Measurements from ENCODE around the gene MAP2. TPM values are rescaled to one million over a fixed set of nuclear protein-coding genes. Genes with fewer than 3 reads are reported as not detected.

Gene MAP2
- total and polyA plus RNA-seq, 11 donors, result 3.2 to 19.3 (median 8.9) TPM

- no peaks in the 10 kb centered on the region for H3K4me1 ChIP-seq
- peaks cover 0 to 3% (median 0%) of the 10 kb centered on the region in 12 donors for H3K9me3 ChIP-seq
- no peaks in the 10 kb centered on the region for H3K27me3 ChIP-seq
- ATAC-seq, result no peak
- no peak for DNase-seq
- H3K4me3 ChIP-seq, result no peak overlapping the region
- TF ChIP-seq POLR2A (IDR thresholded peaks at IDR 0.05), result no peak
- TF ChIP-seq CTCF (IDR thresholded peaks at IDR 0.05), result no peak
- intact Hi-C loops (cut with DNase I), result no loop called here
- no peak overlapping the region for H3K27ac ChIP-seq
- no peaks in the 10 kb centered on the region for H3K36me3 ChIP-seq
- 94 to 96% (median 95%) methylated on average over 7 of the region's 7 CpGs for WGBS, 4 donors
Measured at GRCh38 chr2:209662021-209662420, 238.2 kb downstream of the MAP2 start.

GRCh38 chr2:209663139-209663538 lies 239.3 kb downstream of the MAP2 start:
- ATAC-seq, result peak in 1 of 4 donors; percentile 52
- whole genome bisulfite sequencing, 4 donors, result 14 to 27% (median 22%) methylated on average over 5 of the region's 5 CpGs
- Histone ChIP-seq H3K36me3 (no peaks in the 10 kb centered on the region), H3K9me3 (no peaks in the 10 kb centered on the region), H3K27ac (no peak overlapping the region), H3K4me3 (no peak overlapping the region), H3K4me1 (no peaks in the 10 kb centered on the region), H3K27me3 (no peaks in the 10 kb centered on the region)
- DNase-seq, result no peak
- TF ChIP-seq CTCF (IDR thresholded peaks at IDR 0.05), result no peak
- no peak for TF ChIP-seq POLR2A (IDR thresholded peaks at IDR 0.05)
- intact Hi-C loops (cut with DNase I), result no loop called here

GRCh38 chr2:209663656-209664055 lies 239.8 kb downstream of the MAP2 start:
- H3K36me3 ChIP-seq, result no peaks in the 10 kb centered on the region
- H3K27me3 ChIP-seq, result no peaks in the 10 kb centered on the region
- no peak overlapping the region for H3K27ac ChIP-seq
- no peaks in the 10 kb centered on the region for H3K4me1 ChIP-seq
- TF ChIP-seq CTCF (IDR thresholded peaks at IDR 0.05) (no peak), POLR2A (IDR thresholded peaks at IDR 0.05) (no peak)
- no peaks in the 10 kb centered on the region for H3K9me3 ChIP-seq
- ATAC-seq (no peak), DNase-seq (no peak)
- WGBS, 4 donors, result 87 to 94% (median 93%) methylated on average over 4 of the region's 4 CpGs
- no peak overlapping the region for H3K4me3 ChIP-seq
- intact Hi-C loops (cut with DNase I), result no loop called here

- TF ChIP-seq CTCF (IDR thresholded peaks at IDR 0.05) (no peak), POLR2A (IDR thresholded peaks at IDR 0.05) (no peak)
- H3K27me3 ChIP-seq, result no peaks in the 10 kb centered on the region
- ATAC-seq, result no peak
- no peaks in the 10 kb centered on the region for H3K4me1 ChIP-seq
- H3K27ac ChIP-seq, result no peak overlapping the region
- WGBS, 4 donors, result 44 to 61% (median 59%) methylated on average over 1 of the region's 1 CpG
- H3K4me3 ChIP-seq, result no peak overlapping the region
- no peaks in the 10 kb centered on the region for H3K9me3 ChIP-seq
- DNase-seq, result no peak
- intact Hi-C loops (cut with DNase I), result no loop called here
- H3K36me3 ChIP-seq, result no peaks in the 10 kb centered on the region
Measured at GRCh38 chr2:209666296-209666695, 242.4 kb downstream of the MAP2 start.

All from heart left ventricle (tissue), 16 donors.